ENCODE results near the gene TNFRSF11A.

TNFRSF11A gene

GRCh38 chr18:62324917-62325805, at the start of gene TNFRSF11A:
Gene TNFRSF11A, plus strand, starts transcription at chr18:62325310. Its CDS starts 43 bp downstream, at chr18:62325353.
- DNase-seq = no peak

- no peak for DNase-seq
Measured at GRCh38 chr18:62277045-62277444, 48.1 kb upstream of the TNFRSF11A start.

- DNase-seq = no peak
Measured at GRCh38 chr18:62279561-62279960, 45.5 kb upstream of the TNFRSF11A start.

- DNase-seq = no peak
Measured at GRCh38 chr18:62280058-62280457, 45.1 kb upstream of the TNFRSF11A start.

- no peak for DNase-seq
Measured at GRCh38 chr18:62280786-62281185, 44.3 kb upstream of the TNFRSF11A start.

- no peak for DNase-seq
Measured at GRCh38 chr18:62281684-62282083, 43.4 kb upstream of the TNFRSF11A start.

GRCh38 chr18:62282188-62282629, 42.9 kb upstream of the TNFRSF11A start:
- DNase-seq = no peak

- DNase-seq = no peak
Measured at GRCh38 chr18:62284637-62285036, 40.5 kb upstream of the TNFRSF11A start.

- no peak for DNase-seq
Measured at GRCh38 chr18:62285281-62285680, 39.8 kb upstream of the TNFRSF11A start.

- DNase-seq = no peak
Measured at GRCh38 chr18:62287781-62288664, 37.1 kb upstream of the TNFRSF11A start.

GRCh38 chr18:62288665-62289008, 36.5 kb upstream of the TNFRSF11A start:
- DNase-seq = no peak

- no peak for DNase-seq
Measured at GRCh38 chr18:62289047-62289446, 36.1 kb upstream of the TNFRSF11A start.

- no peak for DNase-seq
Measured at GRCh38 chr18:62294073-62294472, 31.0 kb upstream of the TNFRSF11A start.

- DNase-seq = no peak
Measured at GRCh38 chr18:62300359-62300963, 24.6 kb upstream of the TNFRSF11A start.

- DNase-seq = no peak
Measured at GRCh38 chr18:62301322-62301721, 23.8 kb upstream of the TNFRSF11A start.

GRCh38 chr18:62312851-62313250, 12.3 kb upstream of the TNFRSF11A start:
- DNase-seq = no peak

GRCh38 chr18:62318228-62319180, 6.6 kb upstream of the TNFRSF11A start:
- no peak for DNase-seq

GRCh38 chr18:62321201-62321600, 3.9 kb upstream of the TNFRSF11A start:
- no peak for DNase-seq

GRCh38 chr18:62323483-62324180, 1.5 kb upstream of the TNFRSF11A start:
- DNase-seq = no peak

- DNase-seq = no peak
Measured at GRCh38 chr18:62324181-62324828, 805 bp upstream of the TNFRSF11A start.

Measured in NCI-H524 treated with DMSO at 0.1 percent for 48 hours (cell line).